PC-3 (cell line): ENCODE measurements around the gene ABHD18. TPM values are rescaled to one million over a fixed set of nuclear protein-coding genes. Genes with fewer than 3 reads are reported as not detected.
"Not testable (repeated sequence)": the region's sequence is repeated elsewhere in the genome, so short reads cannot be mapped to it uniquely, and the experiment has no call there.

Experiments used
- ATAC-seq: fragments of 200-7000 bp; cut with Tn5 transposase; 2 replicates; pipeline ENCODE4 v1.9.1; 2020; ENCODE audit warnings: mild to moderate bottlenecking, moderate library complexity
- BruUV-seq: library from RNA; stranded (reverse); fragments of 400-500 nt; replicated peaks from 2 replicates; lab custom pipeline; 2021; lab: Mats Ljungman, UMichigan
- CTCF ChIA-PET: fragments of 300-600 bp; sonication (Branson Sonifier 250); formaldehyde crosslinking; loops from one replicate; lab custom pipeline; 2022; ENCODE audit warnings: antibody characterized with exemption; lab: Charles Lee
- POLR2A ChIA-PET: fragments of 300-600 bp; sonication (Branson Sonifier 250); formaldehyde crosslinking; loops from one replicate; lab custom pipeline; 2022; ENCODE audit warnings: antibody characterized with exemption; ENCODE audit not compliant: unreplicated experiment; lab: Charles Lee
- DNase-seq: peaks from one replicate; pipeline ENCODE4 v3.0.0-alpha.2; 2015
- H2AFZ ChIP-seq: fragments of 300-600 bp; sonication (generic); 2 replicates; pipeline ENCODE4 v1.6.0; 2016; ENCODE audit warnings: antibody characterized with exemption, low read length
- H3F3A ChIP-seq: fragments of 300-600 bp; sonication (generic); one replicate; pipeline ENCODE4 v1.6.0; 2017; ENCODE audit warnings: antibody characterized with exemption, low read length, control low read depth, mild to moderate bottlenecking; ENCODE audit not compliant: unreplicated experiment
- H3K27ac ChIP-seq: fragments of 300-600 bp; sonication (generic); 2 replicates; pipeline ENCODE4 v1.5.1; 2016; ENCODE audit warnings: mild to moderate bottlenecking, low read length
- H3K27me3 ChIP-seq: fragments of 300-600 bp; sonication (generic); 2 replicates; pipeline ENCODE4 v1.6.1; 2016; ENCODE audit warnings: low read length, mixed read lengths
- H3K36me3 ChIP-seq: fragments of 300-600 bp; sonication (generic); 2 replicates; pipeline ENCODE4 v1.6.1; 2016; ENCODE audit warnings: low read depth, mixed run types, low read length, mixed read lengths
- H3K4me1 ChIP-seq: fragments of 300-600 bp; sonication (generic); 2 replicates; pipeline ENCODE4 v1.5.1; 2016; ENCODE audit warnings: low read length; ENCODE audit not compliant: insufficient read depth
- H3K4me2 ChIP-seq: fragments of 300-600 bp; sonication (generic); 2 replicates; pipeline ENCODE4 v1.6.0; 2016; ENCODE audit warnings: low read length
- H3K4me3 ChIP-seq: fragments of 300-600 bp; sonication (generic); 2 replicates; pipeline ENCODE4 v1.5.1; 2016; ENCODE audit warnings: mild to moderate bottlenecking, low read length, mixed read lengths
- H3K79me2 ChIP-seq: fragments of 300-600 bp; sonication (generic); 2 replicates; pipeline ENCODE4 v1.6.1; 2017; ENCODE audit warnings: low read length, mixed read lengths
- H3K9ac ChIP-seq: fragments of 300-600 bp; sonication (generic); 2 replicates; pipeline ENCODE4 v1.6.0; 2016; ENCODE audit warnings: mild to moderate bottlenecking, low read length
- H3K9me2 ChIP-seq: fragments of 300-600 bp; sonication (generic); replicated peaks from 2 replicates; pipeline ENCODE4 v1.6.1; 2016; ENCODE audit warnings: mixed run types, low read length, mixed read lengths
- H3K9me3 ChIP-seq: fragments of 300-600 bp; sonication (generic); 2 replicates; pipeline ENCODE4 v1.6.1; 2016; ENCODE audit warnings: low read length, mixed read lengths
- H4K20me1 ChIP-seq: fragments of 300-600 bp; sonication (generic); 2 replicates; pipeline ENCODE4 v1.6.1; 2016; ENCODE audit warnings: low read length, mixed read lengths
- intact Hi-C: fragments of 100-400 bp; cut with micrococcal nuclease; formaldehyde crosslinking; loops from 2 replicates; pipeline ENCODE4 v1.9.0; 2023
- total RNA-seq: library from RNA; depleted of rRNA; stranded (reverse); fragments of >200 nt; gene quantifications from 2 replicates; pipeline ENCODE4 v1.2.3, GENCODE V29; 2014

The ABHD18 gene
- total RNA-seq, 1 experiment from 2014 or later: 3.3 TPM

- intact Hi-C loops, H3K4me3 ChIP-seq, CTCF ChIA-PET, H3K79me2 ChIP-seq, BruUV-seq, H4K20me1 ChIP-seq, H3K9me3 ChIP-seq, H3K9me2 ChIP-seq, H3F3A ChIP-seq, H3K4me1 ChIP-seq, H3K36me3 ChIP-seq, DNase-seq, H2AFZ ChIP-seq, H3K9ac ChIP-seq, H3K27ac ChIP-seq, H3K4me2 ChIP-seq, H3K27me3 ChIP-seq, ATAC-seq: not testable (repeated sequence)
- POLR2A ChIA-PET: interaction anchor here (0.7 kb wide), 1 partner anchor 1103 kb away, joined by 4 read pairs; no protein-coding TSS in a partner anchor
Observed at GRCh38 chr4:128047514-128047913, 82.3 kb downstream of the ABHD18 start.

GRCh38 chr4:128051229-128051628 is 86.0 kb downstream of the ABHD18 start:
- H2AFZ ChIP-seq, H3K27ac ChIP-seq, intact Hi-C loops, H3K4me1 ChIP-seq, H4K20me1 ChIP-seq, H3K27me3 ChIP-seq, H3K4me2 ChIP-seq, H3K4me3 ChIP-seq, ATAC-seq, H3K9me3 ChIP-seq, H3K79me2 ChIP-seq, POLR2A ChIA-PET, H3K36me3 ChIP-seq, BruUV-seq, H3K9me2 ChIP-seq, DNase-seq, H3F3A ChIP-seq, H3K9ac ChIP-seq: not testable (repeated sequence)
- CTCF ChIA-PET: interaction anchor here (0.6 kb wide), 1 partner anchor 352 kb away, joined by 3 read pairs; no protein-coding TSS in a partner anchor

- H3K79me2 ChIP-seq, H3K4me3 ChIP-seq, H3K27me3 ChIP-seq, CTCF ChIA-PET, POLR2A ChIA-PET, H3K9me3 ChIP-seq, ATAC-seq, H3K36me3 ChIP-seq, H3K4me1 ChIP-seq, H3K9me2 ChIP-seq, H3K4me2 ChIP-seq, H3K27ac ChIP-seq, intact Hi-C loops, H4K20me1 ChIP-seq, H3K9ac ChIP-seq, BruUV-seq, H2AFZ ChIP-seq, H3F3A ChIP-seq: not testable (repeated sequence)
- DNase-seq: peak; percentile 10
Observed at GRCh38 chr4:128054907-128055306, 89.7 kb downstream of the ABHD18 start.

GRCh38 chr4:128055441-128056206 is 90.4 kb downstream of the ABHD18 start:
- intact Hi-C loops, H4K20me1 ChIP-seq, BruUV-seq, H3K4me3 ChIP-seq, H3K4me2 ChIP-seq, H3K36me3 ChIP-seq, H2AFZ ChIP-seq, H3F3A ChIP-seq, H3K9ac ChIP-seq, ATAC-seq, H3K27ac ChIP-seq, H3K9me3 ChIP-seq, DNase-seq, H3K79me2 ChIP-seq, H3K9me2 ChIP-seq, H3K4me1 ChIP-seq, H3K27me3 ChIP-seq: not testable (repeated sequence)
- CTCF ChIA-PET: interaction anchor here (0.7 kb wide), 1 partner anchor 21 kb away, joined by 10 read pairs; no protein-coding TSS in a partner anchor
- POLR2A ChIA-PET: interaction anchor here (0.5 kb wide), 1 partner anchor 53 kb away, joined by 3 read pairs; no protein-coding TSS in a partner anchor
